DND-41 (cell line): Measurements from ENCODE around the gene SERF2.

Source experiments
- ATAC-seq: fragments of 200-7000 bp; cut with Tn5 transposase; 3 replicates; pipeline ENCODE4 v1.9.1; 2021; ENCODE audit warnings: low read depth; ENCODE audit not compliant: insufficient read depth
- DNase-seq: peaks from one replicate; pipeline ENCODE4 v3.0.0-alpha.2; 2020
- H2AFZ ChIP-seq: 2 replicates; pipeline ENCODE4 v1.6.0; 2012; ENCODE audit warnings: low read depth, low read length
- H3K27ac ChIP-seq: 2 replicates; pipeline ENCODE4 v1.5.1; 2012; ENCODE audit warnings: low read length, inconsistent platforms
- H3K27me3 ChIP-seq: fragments of 200-600 bp; sonication (generic); 2 replicates; pipeline ENCODE4 v1.6.0; 2012; ENCODE audit warnings: low read length, mild to moderate bottlenecking, inconsistent platforms; ENCODE audit not compliant: insufficient read depth, poor library complexity
- H3K36me3 ChIP-seq: 2 replicates; pipeline ENCODE4 v1.5.1; 2012; ENCODE audit warnings: low read length, inconsistent platforms; ENCODE audit not compliant: insufficient read depth
- H3K4me1 ChIP-seq: 2 replicates; pipeline ENCODE4 v1.5.1; 2012; ENCODE audit warnings: mild to moderate bottlenecking, low read length; ENCODE audit not compliant: insufficient read depth
- H3K4me2 ChIP-seq: 2 replicates; pipeline ENCODE4 v1.6.0; 2012; ENCODE audit warnings: mild to moderate bottlenecking, moderate library complexity, low read length, inconsistent platforms; ENCODE audit not compliant: insufficient read depth
- H3K4me3 ChIP-seq, 2 experiments: fragments of 200-600 bp in 1 of 2; shearing (Covaris generic) in 1 of 2; 2 replicates each; pipeline ENCODE4 v1.5.1; 2012 to 2016; ENCODE audit warnings: inconsistent platforms in 2 of 2, low read length in 2 of 2, mild to moderate bottlenecking in 2 of 2, low read depth in 1 of 2, moderate library complexity in 1 of 2
- H3K79me2 ChIP-seq: 2 replicates; pipeline ENCODE4 v1.6.0; 2012; ENCODE audit warnings: low read length, inconsistent platforms; ENCODE audit not compliant: insufficient read depth
- H3K9ac ChIP-seq: 2 replicates; pipeline ENCODE4 v1.6.0; 2012; ENCODE audit warnings: low read depth, mild to moderate bottlenecking, inconsistent platforms, low read length, moderate library complexity
- H3K9me3 ChIP-seq: 2 replicates; pipeline ENCODE4 v1.5.1; 2012; ENCODE audit warnings: low read length, moderate library complexity, mild to moderate bottlenecking, inconsistent platforms; ENCODE audit not compliant: insufficient read depth, severe bottlenecking
- H4K20me1 ChIP-seq: 2 replicates; pipeline ENCODE4 v1.6.0; 2012; ENCODE audit warnings: low read length; ENCODE audit not compliant: insufficient read depth
- EZH2 ChIP-seq: IDR thresholded peaks from 3 replicates; pipeline ENCODE4 v1.6.1; 2012; ENCODE audit warnings: borderline replicate concordance, low read depth, mild to moderate bottlenecking, moderate library complexity, low read length, inconsistent platforms; ENCODE audit not compliant: severe bottlenecking
- TF ChIP-seq, protein P1 (sequence below): IDR thresholded peaks from 2 replicates; pipeline ENCODE4 v1.5.1; 2012; ENCODE audit warnings: borderline replicate concordance, low read length, moderate library complexity, mild to moderate bottlenecking; ENCODE audit not compliant: poor library complexity, severe bottlenecking; ENCODE audit errors: extremely low read depth

SERF2 gene

DNA sequence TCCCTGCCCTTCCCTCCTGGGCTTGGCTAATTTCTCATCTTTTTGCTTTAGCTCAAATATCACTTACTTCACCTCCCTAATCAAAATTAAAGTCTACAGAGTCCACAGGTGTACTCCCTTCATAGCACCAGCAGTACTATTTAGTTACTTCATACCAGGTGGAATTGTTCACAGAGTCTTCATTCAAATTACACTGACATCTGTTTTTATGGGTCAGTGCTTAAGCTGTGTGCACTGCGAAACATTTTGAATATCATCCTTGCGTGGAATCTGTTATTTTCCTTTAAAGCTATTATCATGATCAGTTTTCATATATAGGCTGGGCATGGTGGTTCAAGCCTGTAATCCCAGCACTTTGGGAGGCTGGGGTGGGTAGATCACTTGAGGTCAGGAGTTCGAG, 2.7 kb upstream of the SERF2 start:
- H3K4me2 ChIP-seq = no peak overlapping the region
- H3K27me3 ChIP-seq = no peaks in the 10 kb centered on the region
- peaks cover 22% of the 10 kb centered on the region for H4K20me1 ChIP-seq
- no peak for TF ChIP-seq EZH2
- TF ChIP-seq, protein P1, sequence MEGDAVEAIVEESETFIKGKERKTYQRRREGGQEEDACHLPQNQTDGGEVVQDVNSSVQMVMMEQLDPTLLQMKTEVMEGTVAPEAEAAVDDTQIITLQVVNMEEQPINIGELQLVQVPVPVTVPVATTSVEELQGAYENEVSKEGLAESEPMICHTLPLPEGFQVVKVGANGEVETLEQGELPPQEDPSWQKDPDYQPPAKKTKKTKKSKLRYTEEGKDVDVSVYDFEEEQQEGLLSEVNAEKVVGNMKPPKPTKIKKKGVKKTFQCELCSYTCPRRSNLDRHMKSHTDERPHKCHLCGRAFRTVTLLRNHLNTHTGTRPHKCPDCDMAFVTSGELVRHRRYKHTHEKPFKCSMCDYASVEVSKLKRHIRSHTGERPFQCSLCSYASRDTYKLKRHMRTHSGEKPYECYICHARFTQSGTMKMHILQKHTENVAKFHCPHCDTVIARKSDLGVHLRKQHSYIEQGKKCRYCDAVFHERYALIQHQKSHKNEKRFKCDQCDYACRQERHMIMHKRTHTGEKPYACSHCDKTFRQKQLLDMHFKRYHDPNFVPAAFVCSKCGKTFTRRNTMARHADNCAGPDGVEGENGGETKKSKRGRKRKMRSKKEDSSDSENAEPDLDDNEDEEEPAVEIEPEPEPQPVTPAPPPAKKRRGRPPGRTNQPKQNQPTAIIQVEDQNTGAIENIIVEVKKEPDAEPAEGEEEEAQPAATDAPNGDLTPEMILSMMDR = no peak
- peaks cover 22% of the 10 kb centered on the region for H3K36me3 ChIP-seq
- H3K4me1 ChIP-seq = peaks cover 22% of the 10 kb centered on the region
- no peak overlapping the region for H3K9ac ChIP-seq
- DNase-seq (no peak), ATAC-seq (no peak)
- H3K79me2 ChIP-seq = peaks cover 23% of the 10 kb centered on the region
- H2AFZ ChIP-seq = no peak overlapping the region
- H3K27ac ChIP-seq = no peak overlapping the region
- no peak overlapping the region for H3K4me3 ChIP-seq
- no peaks in the 10 kb centered on the region for H3K9me3 ChIP-seq

- peak overlapping the region; percentile 99 for H3K27ac ChIP-seq
- peaks cover 51% of the 10 kb centered on the region for H3K36me3 ChIP-seq
- no peaks in the 10 kb centered on the region for H3K27me3 ChIP-seq
- ATAC-seq (no peak), DNase-seq (no peak)
- TF ChIP-seq EZH2 = no peak
- TF ChIP-seq, protein P1 = no peak
- peak overlapping the region; percentile 100 for H3K9ac ChIP-seq
- H2AFZ ChIP-seq = peak overlapping the region; percentile 94
- peak overlapping the region; percentile 71 for H3K4me2 ChIP-seq
- H3K4me3 ChIP-seq = peak overlapping the region; percentile 98 to 99
- peaks cover 34% of the 10 kb centered on the region for H3K4me1 ChIP-seq
- H3K9me3 ChIP-seq = no peaks in the 10 kb centered on the region
- peaks cover 37% of the 10 kb centered on the region for H4K20me1 ChIP-seq
- H3K79me2 ChIP-seq = peaks cover 36% of the 10 kb centered on the region
Observed at GRCh38 chr15:43792761-43793476, 799 bp downstream of the SERF2 start.

- ATAC-seq = no peak
- no peaks in the 10 kb centered on the region for H3K9me3 ChIP-seq
- peak overlapping the region; percentile 100 for H3K9ac ChIP-seq
- no peak for DNase-seq
- H3K4me3 ChIP-seq = peak overlapping the region in 1 of 2 experiments; percentile 99; a peak in 2 of 4 replicates
- H3K36me3 ChIP-seq = peaks cover 54% of the 10 kb centered on the region
- H2AFZ ChIP-seq = no peak overlapping the region
- TF ChIP-seq, protein P1 = no peak
- TF ChIP-seq EZH2 = no peak
- peaks cover 34% of the 10 kb centered on the region for H3K4me1 ChIP-seq
- peak overlapping the region; percentile 99; the same call in 1 of the 2 replicates for H3K27ac ChIP-seq
- H4K20me1 ChIP-seq = peaks cover 37% of the 10 kb centered on the region
- peak overlapping the region; percentile 71 for H3K4me2 ChIP-seq
- H3K27me3 ChIP-seq = no peaks in the 10 kb centered on the region
- peaks cover 36% of the 10 kb centered on the region for H3K79me2 ChIP-seq
Observed at GRCh38 chr15:43793647-43794046, 1.5 kb downstream of the SERF2 start.
